Right ventricle myocardium inferior (tissue), 1 donor: ENCODE data around the gene MYMX. TPM values are rescaled to one million over a fixed set of nuclear protein-coding genes. Genes with fewer than 3 reads are reported as not detected.
"Not testable (repeated sequence)": the region's sequence is repeated elsewhere in the genome, so short reads cannot be mapped to it uniquely, and the experiment has no call there.

Experiments
- ATAC-seq: fragments of 200-7000 bp; cut with Tn5 transposase; one replicate; pipeline ENCODE4 v1.9.1; 2020; ENCODE audit warnings: mild to moderate bottlenecking, moderate library complexity
- DNase-seq: peaks from one replicate; pipeline ENCODE4 v3.0.0; 2021; ENCODE audit errors: missing footprints
- intact Hi-C: fragments of 100-400 bp; cut with DNase I; formaldehyde crosslinking; loops from one replicate; pipeline ENCODE4 v1.11.0; 2022
- total RNA-seq: library from RNA; stranded (reverse); fragmentation: NEBNext Ultra II Directional; extraction: Animal tissue kit (Norgen Biotek cat#: 25700); gene quantifications from one replicate; pipeline ENCODE4 v1.2.1, GENCODE V29; 2021
- donor health status: DM: no; HTN: yes; CAD: no; lungs with severe emphysema.

MYMX gene
- total RNA-seq, 1 donor from 2014 or later: not detected

- intact Hi-C loops: loop anchor here (10.0 kb wide), 1 partner anchor 452 kb away; the partner anchor contains the start of gene VEGFA
- ATAC-seq: peak; percentile 7
- DNase-seq: no peak
These were observed 10.5 kb downstream of the MYMX start for GRCh38 chr6:44227148-44227793.

DNA sequence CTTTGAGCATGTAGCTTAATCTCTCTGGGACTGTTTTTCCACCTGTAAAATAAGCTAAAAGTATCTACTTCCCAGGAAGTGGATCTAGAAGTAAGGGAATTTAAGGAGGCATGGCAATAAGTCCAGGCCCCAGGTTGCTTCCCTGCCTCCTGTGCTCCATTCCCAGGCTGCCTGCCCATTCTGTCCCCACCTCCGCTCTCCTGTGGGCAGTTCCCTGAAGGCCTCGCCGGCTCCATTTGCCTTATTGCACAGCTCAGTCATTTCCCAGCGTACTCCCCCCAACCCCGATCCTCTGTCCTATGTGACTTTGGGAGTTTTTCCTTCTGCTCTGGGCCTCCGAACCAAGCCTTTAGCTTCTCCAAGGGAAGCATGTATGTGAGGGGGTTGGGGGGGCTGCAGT, 11.3 kb downstream of the MYMX start:
- no peak for ATAC-seq
- intact Hi-C loops: loop anchor here (10.0 kb wide), 1 partner anchor 453 kb away; the partner anchor contains the start of gene VEGFA
- DNase-seq: no peak

DNA sequence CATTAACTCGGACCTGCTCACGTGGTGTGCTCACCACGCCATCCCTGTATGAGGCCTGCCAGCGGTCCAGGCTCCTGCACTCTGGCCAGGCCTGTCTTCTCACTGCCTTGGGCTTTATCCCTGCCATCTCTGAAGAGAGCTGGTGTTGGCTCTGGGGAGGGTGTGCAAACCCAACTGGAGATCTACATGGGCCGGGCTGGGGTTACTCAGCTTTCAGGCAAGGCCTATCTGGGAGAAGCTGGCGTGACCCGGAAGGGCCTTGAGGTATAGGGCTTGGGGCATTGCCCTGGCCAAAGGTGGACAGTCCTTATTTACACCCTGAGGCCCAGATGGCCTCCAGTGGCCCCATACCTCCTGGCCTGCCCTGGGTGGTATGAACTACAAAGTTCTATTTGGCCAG, 11.7 kb downstream of the MYMX start:
- intact Hi-C loops: loop anchor here (10.0 kb wide), 1 partner anchor 454 kb away; the partner anchor contains the start of gene VEGFA
- ATAC-seq: no peak
- DNase-seq: no peak

DNA sequence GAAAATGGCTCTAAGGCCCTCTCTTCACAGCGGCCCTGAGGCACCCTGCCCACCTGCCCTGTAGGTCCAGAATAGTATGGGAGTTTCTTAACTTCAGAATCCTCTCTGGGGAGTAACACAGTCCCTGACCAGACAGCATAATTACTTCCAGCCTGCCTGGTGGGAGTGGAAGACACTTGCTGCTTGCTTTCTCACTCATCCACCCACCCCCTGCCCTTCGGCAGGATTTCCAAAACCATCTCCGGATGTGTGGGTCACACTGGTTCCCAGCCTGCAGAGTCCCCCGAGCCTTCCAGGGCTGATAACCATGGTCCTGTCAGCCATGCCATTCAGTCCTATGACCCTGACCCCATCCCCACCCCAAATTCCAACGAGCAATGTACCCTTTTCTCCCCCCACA, 12.1 kb downstream of the MYMX start:
- DNase-seq: no peak
- no peak for ATAC-seq
- intact Hi-C loops: loop anchor here (10.0 kb wide), 1 partner anchor 454 kb away; the partner anchor contains the start of gene VEGFA

- ATAC-seq (peak; percentile 60), DNase-seq (peak; percentile 71)
- intact Hi-C loops: loop anchor here (10.0 kb wide), 1 partner anchor 455 kb away; the partner anchor contains the start of gene VEGFA
These were observed 12.8 kb downstream of the MYMX start for GRCh38 chr6:44229376-44230033.

GRCh38 chr6:44230034-44230675, 13.4 kb downstream of the MYMX start:
- DNase-seq: no peak

GRCh38 chr6:44231426-44231825, 14.7 kb downstream of the MYMX start:
- intact Hi-C loops, ATAC-seq, DNase-seq: not testable (repeated sequence)

More at GRCh38 chr6:44230034-44230675, 13.4 kb downstream of the MYMX start:
- intact Hi-C loops: no loop called here
- ATAC-seq: no peak

- intact Hi-C loops: no loop called here
- no peak for ATAC-seq
- DNase-seq: no peak
These were observed 16.2 kb downstream of the MYMX start for GRCh38 chr6:44232676-44233566.

GRCh38 chr6:44233567-44234100, 16.9 kb downstream of the MYMX start:
- DNase-seq (peak; percentile 63), ATAC-seq (no peak)
- intact Hi-C loops: loop anchor here (1.0 kb wide), 2 partner anchors 12 to 61 kb away; no protein-coding TSS in a partner anchor

- peak; percentile 59 for ATAC-seq
- peak; percentile 89 for DNase-seq
- intact Hi-C loops: loop anchor here (1.0 kb wide), 2 partner anchors 13 to 62 kb away; no protein-coding TSS in a partner anchor
These were observed 17.6 kb downstream of the MYMX start for GRCh38 chr6:44234101-44235025.

DNA sequence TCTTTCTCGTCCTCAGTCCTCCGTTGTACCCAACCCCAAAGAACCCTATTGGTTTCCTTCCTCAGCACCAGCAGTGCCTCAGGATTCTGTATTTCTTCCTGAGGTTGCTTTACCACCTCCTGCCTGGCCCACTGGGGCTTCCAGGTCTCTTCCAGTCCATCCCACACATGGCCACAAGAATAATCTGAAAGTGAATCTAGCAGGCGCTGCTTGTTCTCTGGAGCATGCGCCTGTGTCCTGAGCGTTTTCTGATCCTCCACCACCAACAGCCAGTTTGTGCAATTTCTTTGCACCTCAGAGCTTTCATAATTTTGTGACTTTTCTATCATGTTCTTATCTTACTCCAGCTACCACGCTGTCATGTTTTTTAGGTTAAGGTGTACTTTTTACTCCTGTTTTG, 18.5 kb downstream of the MYMX start:
- intact Hi-C loops: no loop called here
- DNase-seq: no peak
- no peak for ATAC-seq

- intact Hi-C loops: no loop called here
- DNase-seq (no peak), ATAC-seq (no peak)
These were observed 19.3 kb downstream of the MYMX start for GRCh38 chr6:44235891-44236516.

GRCh38 chr6:44237021-44237812, 20.5 kb downstream of the MYMX start:
- intact Hi-C loops: no loop called here
- ATAC-seq: peak; percentile 85
- DNase-seq: peak; percentile 93

DNA sequence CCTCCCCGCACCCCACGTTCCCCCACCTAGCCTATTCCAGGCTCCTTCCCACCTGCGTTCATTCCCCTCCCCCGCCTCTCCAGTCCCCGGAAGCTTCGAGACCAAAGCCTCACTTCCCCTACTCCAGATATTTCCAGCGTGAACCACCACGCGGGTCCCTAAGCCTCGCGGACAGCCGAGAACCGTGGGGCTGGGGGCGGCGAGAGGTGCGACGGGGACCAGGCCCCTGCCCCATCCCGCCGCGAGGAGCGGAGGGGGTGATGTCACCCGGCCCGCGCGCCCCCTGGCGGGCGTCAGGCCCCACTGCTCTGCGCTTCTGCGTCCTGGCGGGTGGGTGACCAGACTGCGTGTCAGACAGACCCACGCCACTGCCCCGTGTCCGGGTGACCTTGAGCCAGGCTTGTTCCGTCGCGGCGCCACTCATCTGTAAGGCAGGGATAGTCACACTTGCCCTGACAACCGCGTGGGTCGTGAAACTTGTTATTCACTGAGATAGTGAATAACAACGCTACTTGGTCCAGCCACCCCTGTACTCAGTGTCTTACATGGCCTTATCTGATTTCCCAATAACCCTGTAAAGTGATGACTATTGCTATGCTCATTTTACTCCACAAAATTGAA, 21.2 kb downstream of the MYMX start:
- intact Hi-C loops: no loop called here
- peak; percentile 81 for ATAC-seq

GRCh38 chr6:44238687-44239350, 22.1 kb downstream of the MYMX start:
- no peak for DNase-seq
- ATAC-seq: no peak
- intact Hi-C loops: no loop called here

More for the DNA sequence above, 21.2 kb downstream of the MYMX start:
- peak; percentile 93 for DNase-seq
